HG03378 (cell line): ENCODE measurements around the gene DENND1A.

Experiments
- ATAC-seq: cut with Tn5 transposase; IDR thresholded peaks from one replicate; pipeline ENCODE4 v1.9.1; 2021; ENCODE audit warnings: mild to moderate bottlenecking, moderate library complexity; ENCODE audit not compliant: unreplicated experiment

Gene DENND1A

GRCh38 chr9:123696476-123696875, 233.4 kb downstream of the DENND1A start:
- ATAC-seq = no peak

- no peak for ATAC-seq
Measured at GRCh38 chr9:123695386-123695785, 234.5 kb downstream of the DENND1A start.

GRCh38 chr9:123691765-123692303, 238.1 kb downstream of the DENND1A start:
- ATAC-seq = no peak

GRCh38 chr9:123689701-123690428, 240.1 kb downstream of the DENND1A start:
- no peak for ATAC-seq

- no peak for ATAC-seq
Measured at GRCh38 chr9:123687246-123687751, 242.6 kb downstream of the DENND1A start.

GRCh38 chr9:123686829-123687192, 243.1 kb downstream of the DENND1A start:
- ATAC-seq = no peak

GRCh38 chr9:123686131-123686828, 243.6 kb downstream of the DENND1A start:
- no peak for ATAC-seq

- ATAC-seq = no peak
Measured at GRCh38 chr9:123685489-123686083, 244.3 kb downstream of the DENND1A start.

- ATAC-seq = no peak
Measured at GRCh38 chr9:123684393-123685149, 245.4 kb downstream of the DENND1A start.

GRCh38 chr9:123682746-123683145, 247.2 kb downstream of the DENND1A start:
- no peak for ATAC-seq

GRCh38 chr9:123680352-123680751, 249.6 kb downstream of the DENND1A start:
- ATAC-seq = no peak

GRCh38 chr9:123679330-123679987, 250.5 kb downstream of the DENND1A start:
- peak; percentile 93 for ATAC-seq

- no peak for ATAC-seq
Measured at GRCh38 chr9:123678878-123679329, 251.0 kb downstream of the DENND1A start.

- no peak for ATAC-seq
Measured at GRCh38 chr9:123678038-123678877, 251.7 kb downstream of the DENND1A start.

- no peak for ATAC-seq
Measured at GRCh38 chr9:123676869-123677268, 253.1 kb downstream of the DENND1A start.

GRCh38 chr9:123669346-123669745, 260.6 kb downstream of the DENND1A start:
- ATAC-seq = no peak

- ATAC-seq = no peak
Measured at GRCh38 chr9:123663529-123663928, 266.4 kb downstream of the DENND1A start.

GRCh38 chr9:123662057-123662776, 267.7 kb downstream of the DENND1A start:
- ATAC-seq = no peak
